Measurements from ENCODE around the gene FNBP1. TPM values are rescaled to one million over a fixed set of nuclear protein-coding genes. Genes with fewer than 3 reads are reported as not detected.
"Not testable (repeated sequence)": the region's sequence is repeated elsewhere in the genome, so short reads cannot be mapped to it uniquely, and the experiment has no call there.

Gene FNBP1
- total RNA-seq, 1 donor: 67.9 TPM

DNA sequence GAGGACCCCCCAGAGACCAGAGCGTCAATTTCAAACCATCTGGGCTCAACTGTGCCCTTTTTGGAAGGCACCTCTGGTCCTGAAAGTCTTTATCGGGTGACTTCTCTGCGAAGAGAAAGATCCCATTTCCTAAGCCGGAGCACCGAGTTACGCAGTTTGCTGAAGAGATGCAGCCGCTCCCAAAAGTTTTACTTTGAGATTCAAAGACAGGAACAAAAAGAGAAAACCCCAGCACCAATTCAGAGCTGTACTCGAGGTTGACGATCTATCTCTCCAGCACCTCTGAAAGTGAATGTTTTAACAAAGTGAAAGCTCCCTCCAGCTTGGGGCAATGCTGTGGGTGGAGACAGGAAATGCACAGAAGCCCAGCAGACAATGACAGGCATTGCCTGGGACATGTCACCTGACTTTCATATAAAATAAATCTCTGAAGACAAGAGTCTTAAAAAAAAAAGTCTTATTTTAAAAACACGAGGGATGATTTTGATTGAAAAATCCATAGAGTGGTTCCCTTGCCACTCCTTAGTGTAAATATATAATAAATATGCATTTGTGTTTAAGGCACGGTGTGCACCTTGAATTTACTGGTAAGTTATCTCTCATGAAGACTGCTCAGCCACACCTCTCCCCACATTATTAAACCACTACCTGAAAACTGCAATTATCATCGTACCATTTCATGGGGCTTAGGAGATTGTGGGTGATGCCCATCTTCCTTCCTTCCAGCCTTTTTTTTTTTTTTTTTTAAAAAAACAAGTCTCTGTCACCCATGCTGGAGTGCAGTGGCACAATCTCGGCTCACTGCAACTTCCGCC lies 79.9 kb downstream of the FNBP1 start:
- DNase-seq (ENCODE audit: low read depth in 2 of 3, low spot score in 2 of 3): peak; percentile 67 to 84 (median 75)

DNA sequence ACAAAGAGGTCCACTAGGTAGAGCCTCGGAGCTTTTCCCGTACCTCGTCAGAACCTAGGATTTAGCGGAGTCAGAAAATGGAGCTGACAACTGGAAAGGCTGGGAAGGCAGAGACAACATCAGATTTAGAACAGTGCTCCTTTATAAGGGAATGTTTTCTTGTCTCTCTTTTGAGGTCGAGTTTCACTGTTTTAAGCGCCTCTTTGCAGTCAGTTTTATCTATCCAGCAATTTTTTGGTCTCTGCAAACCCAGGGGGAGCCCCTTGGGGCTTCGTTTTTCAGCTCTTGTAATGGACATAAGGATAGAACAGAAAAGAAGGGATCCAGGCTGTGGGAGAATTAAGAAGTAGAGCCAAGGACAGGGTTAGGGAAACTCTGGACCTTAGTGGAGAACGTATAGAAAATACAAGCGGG lies 80.5 kb downstream of the FNBP1 start:
- DNase-seq (ENCODE audit: low read depth in 2 of 3, low spot score in 2 of 3): no peak

DNA sequence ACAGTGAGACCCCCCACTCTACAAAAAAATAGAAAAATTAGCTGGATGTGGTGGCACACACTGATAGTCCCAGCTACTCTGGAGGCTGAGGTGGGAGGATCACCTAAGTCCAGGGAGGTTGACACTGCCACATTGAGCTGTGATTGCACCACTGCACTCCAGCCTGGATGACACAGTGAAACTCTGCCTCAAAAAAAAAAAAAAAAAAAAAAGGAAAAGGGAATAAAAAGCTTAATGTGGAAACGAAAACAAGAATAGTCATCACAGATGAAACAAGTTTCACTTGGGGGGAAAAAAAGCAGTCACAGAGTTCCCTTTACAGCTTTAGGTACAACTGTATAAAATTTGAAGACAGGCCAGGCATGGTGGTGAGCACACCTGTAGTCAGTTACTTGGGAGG lies 84.2 kb downstream of the FNBP1 start:
- DNase-seq (ENCODE audit: low read depth in 2 of 3, low spot score in 2 of 3): no peak

DNA sequence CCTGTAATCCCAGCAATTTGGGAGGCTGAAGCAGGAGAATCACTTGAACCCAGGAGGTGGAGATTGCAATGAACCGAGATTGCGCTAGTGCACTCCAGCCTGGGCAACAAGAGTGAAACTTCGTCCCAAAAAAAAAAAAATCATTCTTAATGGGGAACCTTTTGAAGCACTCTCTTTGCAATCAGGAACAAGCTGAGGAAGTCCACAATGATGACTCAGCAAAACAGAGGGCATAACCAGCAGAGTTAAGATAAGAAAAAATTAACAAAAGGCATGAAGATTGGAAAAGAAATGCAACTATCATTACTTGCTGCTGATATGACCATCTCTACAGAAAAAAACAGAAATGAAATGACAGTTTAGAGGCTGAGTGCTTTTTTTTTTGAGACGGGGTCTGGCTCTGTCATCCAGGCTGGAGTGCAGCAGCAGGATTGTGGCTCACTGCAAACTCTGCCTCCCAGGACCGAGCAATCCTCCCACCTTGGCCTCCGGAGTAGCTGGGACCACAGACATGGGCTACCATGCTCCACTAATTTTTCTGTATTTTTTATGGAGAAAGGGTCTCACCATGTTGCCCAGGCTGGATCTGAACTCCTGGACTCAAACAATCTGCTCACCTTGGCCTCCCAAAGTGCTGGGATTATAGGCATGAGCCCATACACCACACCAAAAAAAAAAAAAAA lies 88.0 kb downstream of the FNBP1 start:
- peak in 2 of 3 donors; percentile 85 to 94 for DNase-seq (ENCODE audit: low read depth in 2 of 3, low spot score in 2 of 3)

DNA sequence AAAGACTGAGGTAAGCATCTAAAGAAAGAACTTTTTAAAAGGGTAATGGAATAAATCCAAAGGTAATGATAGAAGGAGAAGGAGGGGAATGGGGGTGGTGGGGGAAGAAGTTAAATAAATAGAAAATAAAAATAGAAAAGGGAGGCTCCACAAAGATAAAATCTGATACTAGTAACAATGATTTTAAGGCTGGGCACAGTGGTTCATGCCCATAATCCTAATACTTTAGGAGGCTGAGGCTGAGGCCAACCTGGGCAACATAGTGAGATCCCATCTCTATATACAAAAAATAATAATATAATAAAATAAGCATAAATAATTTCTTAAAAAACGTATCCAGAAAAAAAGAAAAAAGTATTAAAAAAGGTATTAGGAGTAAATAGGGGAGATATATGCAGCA lies 89.3 kb downstream of the FNBP1 start:
- DNase-seq (ENCODE audit: low read depth in 2 of 3, low spot score in 2 of 3): no peak

DNA sequence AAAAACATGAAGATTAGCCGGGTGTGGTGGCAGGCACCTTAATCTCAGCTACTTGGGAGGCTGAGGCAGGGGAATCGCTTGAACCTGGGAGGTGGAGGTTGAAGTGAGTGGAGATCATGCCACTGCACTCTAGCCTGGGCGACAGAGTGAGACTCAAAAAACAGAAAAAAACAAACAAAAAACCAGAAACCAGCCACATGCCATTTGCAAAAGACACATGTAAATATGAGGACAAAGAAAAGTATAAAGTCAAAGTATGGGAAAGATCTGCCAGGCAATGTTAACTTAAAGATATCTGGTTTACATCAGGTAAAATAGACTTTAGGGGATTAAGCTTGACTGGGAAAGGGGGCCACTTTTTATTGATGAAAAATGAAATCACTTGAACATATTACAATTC lies 90.7 kb downstream of the FNBP1 start:
- DNase-seq (ENCODE audit: low read depth in 2 of 3, low spot score in 2 of 3): no peak

DNA sequence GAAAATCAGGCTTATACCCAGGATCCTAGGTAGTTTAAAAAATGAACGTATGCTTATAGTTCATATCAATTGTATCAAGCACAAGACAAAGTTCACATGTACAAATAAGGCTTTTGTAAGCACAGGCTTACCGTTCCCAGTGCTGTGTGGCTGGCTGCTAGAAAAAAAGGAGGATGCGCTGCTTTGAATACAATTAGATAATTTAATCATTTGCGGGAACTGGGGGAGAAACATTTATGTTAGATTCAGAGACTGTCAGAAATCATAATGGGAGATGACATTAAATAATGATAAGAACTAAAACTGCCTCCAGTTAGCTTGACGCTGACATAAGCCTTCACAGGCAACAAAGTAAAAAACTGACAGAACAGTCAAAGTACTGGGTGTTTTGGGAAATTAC lies 93.2 kb downstream of the FNBP1 start:
- no peak for DNase-seq (ENCODE audit: low read depth in 2 of 3, low spot score in 2 of 3)

DNA sequence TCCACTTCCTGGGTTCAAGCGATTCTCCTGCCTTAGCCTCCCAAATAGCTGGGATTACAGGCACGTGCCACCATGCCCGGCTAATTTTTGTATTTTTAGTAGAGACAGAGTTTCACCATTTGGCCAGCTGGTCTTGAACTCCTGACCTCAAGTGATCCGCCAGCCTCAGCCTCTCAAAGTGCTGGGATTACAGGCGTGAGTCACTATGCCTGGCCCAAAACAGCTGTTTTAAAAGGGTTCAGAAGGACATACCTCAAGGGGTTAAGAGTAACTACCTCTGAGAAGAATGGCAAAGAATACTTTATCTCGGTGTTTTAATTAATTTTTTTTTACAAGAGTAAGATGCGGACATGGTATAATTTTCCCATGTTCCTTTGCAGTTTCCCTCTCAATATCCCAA lies 94.4 kb downstream of the FNBP1 start:
- DNase-seq (ENCODE audit: low read depth in 2 of 3, low spot score in 2 of 3): not testable (repeated sequence)

DNA sequence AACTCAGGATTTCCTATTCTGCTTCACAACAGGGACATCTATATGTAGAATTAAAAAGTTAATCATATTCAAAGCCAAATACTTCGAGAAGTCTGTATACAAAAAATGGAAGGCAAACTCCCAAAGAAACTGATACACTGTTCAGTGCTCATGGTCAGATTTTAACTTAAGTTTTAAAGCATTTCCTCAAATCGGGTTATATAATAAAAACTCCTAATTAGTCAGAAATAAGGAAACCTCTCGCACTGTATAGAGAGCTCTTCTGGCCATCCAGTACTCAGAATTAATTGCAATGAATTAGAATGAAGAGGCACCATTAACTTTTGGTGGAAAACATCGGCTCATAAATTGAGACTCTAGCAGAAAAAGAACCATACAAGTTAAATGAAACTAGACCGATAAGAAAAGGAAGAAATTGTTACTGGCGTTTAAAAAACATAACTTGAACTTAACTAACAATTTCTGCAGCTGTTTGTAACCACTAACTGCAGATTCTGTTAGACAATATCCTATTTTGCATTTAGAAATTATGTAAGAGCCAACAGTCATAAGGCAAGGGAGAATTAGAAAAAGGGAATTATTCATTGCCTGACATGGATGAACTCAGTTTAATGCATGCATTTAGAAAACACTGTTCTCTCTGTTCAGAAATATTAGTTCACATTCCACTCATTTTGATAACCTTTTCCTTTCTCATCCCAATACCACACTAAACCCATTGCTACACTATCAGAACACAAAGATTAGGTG lies 96.6 kb downstream of the FNBP1 start:
- peak in 1 of 3 donors; percentile 34 for DNase-seq (ENCODE audit: low read depth in 2 of 3, low spot score in 2 of 3)

DNA sequence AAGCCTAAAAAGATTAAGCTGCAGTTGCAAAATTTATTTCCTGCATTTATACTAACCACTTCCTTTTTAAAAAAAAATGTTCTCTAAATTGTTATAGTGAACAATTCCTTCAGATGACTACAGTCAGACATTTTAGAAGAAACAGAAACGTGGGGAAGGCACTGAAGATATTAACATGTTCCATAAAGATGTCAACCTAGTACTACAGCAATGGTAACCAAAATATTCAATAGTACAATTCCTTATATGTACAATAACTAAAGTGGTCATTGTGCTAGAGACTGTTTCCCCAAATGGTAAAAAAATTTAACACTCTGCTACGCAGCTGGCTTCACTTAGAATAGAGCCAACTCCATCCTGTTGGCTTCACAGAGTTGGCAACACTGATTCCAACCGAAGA lies 97.7 kb downstream of the FNBP1 start:
- peak in 1 of 3 donors; percentile 66 for DNase-seq (ENCODE audit: low read depth in 2 of 3, low spot score in 2 of 3)

DNA sequence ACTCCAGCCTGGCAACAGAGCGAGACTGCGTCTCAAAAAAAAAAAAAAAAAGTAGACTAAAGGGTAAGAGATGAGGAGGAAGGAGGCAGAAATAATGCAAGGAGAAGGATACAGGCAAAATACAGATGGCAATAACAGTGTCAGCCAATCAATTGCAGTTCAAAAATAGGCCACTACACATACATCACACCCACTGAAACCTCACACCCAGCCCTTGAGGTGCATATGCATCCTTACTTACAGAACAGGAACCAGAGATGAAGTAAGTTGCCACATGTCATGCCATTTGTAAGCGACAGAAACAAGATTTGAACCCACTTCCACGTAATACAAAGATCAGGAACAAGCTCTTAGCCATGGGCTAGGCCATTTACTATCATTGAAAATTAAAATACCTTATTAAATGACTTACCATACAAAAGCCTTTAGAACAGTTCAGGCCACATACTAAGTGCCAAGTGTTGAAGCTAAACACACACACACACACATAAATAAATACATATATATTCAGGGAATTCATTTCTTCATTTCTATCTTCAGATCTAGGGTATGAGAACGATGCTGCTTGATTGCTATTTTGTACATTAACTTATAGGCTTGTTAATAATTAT lies 98.4 kb downstream of the FNBP1 start:
- DNase-seq (ENCODE audit: low read depth in 2 of 3, low spot score in 2 of 3): peak; percentile 36 to 59 (median 37)

DNA sequence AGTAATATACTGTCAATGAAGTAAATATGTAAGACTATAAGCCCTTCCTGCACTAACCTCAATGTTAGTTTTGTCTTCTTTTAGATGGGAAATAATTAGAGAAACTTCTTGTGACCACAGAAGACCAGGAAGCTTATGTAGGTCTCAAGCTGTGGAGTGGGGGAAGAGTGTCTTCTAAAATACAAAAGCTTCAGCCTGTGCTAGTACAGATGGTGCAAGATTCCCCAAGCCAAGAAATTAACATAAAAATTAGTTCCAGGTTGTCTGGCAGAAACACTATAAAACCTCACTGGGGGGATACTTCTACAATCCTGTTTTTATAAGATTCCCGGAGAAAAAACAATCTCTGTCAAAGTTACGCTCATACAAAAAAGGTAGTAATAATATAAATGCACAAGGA lies 103.6 kb downstream of the FNBP1 start:
- DNase-seq (ENCODE audit: low read depth in 2 of 3, low spot score in 2 of 3): no peak

DNA sequence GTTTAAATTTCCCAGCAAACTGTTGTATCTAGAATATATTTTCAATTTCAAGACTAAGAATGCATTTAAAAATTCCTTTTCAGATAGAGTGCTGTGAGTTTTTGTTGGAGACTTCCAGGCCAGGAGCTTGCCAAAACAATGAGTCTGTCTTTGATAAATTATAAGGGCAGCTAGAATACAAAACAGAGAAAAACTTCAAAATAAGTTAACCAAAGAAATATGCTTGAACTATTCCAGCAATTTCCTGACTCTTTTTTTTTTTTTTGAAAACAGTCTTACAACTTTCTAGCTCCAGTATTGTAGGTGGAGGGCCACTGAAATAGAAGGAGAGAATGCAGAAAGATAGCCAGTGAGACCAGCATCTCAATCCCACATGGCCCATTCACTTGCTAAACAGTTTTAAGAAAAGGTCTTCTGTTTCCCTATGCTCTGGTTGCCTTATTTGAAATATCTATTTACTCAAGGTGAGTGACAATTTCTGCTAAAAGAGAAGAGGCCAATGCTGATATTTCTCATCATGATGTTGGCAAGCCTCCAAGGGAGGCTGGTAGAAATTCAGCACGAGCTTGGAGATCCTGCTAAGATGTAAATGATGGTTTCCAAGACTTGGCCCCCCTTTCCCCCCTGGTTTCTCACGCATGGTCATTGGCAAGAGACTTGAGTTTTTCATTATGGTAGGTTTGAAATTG lies 104.6 kb downstream of the FNBP1 start:
- no peak for DNase-seq (ENCODE audit: low read depth in 2 of 3, low spot score in 2 of 3)

DNA sequence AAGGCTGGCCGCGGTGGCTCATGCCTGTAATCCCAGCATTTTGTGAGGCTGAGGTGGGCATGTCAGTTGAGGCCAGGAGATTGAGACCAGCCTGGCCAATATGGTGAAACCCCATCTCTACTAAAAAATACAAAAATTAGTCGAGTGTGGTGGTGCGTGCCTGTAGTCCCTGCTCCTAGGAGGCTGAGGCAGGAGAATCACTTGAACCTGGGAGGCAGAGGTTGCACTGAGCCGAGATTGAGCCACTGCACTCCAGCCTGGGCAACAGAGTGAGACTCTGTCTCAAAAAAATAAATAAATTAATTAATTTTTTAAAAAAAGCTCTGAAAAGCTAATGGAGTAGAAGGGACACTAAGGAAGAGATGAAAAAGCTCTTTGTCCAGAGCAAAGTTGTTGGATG lies 105.1 kb downstream of the FNBP1 start:
- not testable (repeated sequence) for DNase-seq (ENCODE audit: low read depth in 2 of 3, low spot score in 2 of 3)

DNA sequence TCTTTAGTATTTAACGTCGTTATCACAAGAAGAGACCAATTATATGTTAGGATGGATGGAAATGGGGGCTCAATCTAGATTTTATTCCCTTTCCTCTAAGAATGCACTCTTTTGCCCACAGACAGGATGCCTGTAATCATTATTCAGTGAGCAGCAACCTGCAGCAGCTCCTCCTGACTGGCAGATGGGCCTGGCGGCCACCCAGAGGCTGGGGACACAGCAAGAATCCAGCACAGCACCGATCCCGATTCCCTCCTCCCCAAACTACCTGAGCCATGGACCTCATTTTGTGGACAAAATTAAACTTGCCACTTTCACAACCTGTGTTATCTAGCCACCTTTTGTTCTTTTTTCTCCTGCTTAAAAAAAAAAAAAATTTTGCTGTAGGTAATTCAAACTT lies 106.8 kb downstream of the FNBP1 start:
- DNase-seq (ENCODE audit: low read depth in 2 of 3, low spot score in 2 of 3): no peak

DNA sequence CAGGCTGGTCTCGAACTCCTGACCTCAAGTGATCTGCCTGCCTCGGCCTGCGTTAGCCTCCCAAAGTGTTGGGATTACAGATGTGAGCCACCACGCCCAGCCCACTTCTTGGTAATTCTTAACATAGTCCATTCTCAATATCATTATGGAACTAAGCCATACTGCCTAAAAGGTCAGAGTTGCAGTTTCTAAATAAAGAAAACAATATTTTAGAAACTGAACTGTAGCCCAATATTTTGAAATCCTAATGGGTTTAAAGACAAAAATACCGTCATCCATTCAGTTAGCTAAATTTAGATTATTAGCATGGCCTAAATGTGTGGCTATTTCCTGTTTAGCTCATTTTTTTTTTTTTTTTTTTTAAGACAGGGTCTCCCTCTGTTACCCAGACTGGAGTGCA lies 108.2 kb downstream of the FNBP1 start:
- no peak for DNase-seq (ENCODE audit: low read depth in 2 of 3, low spot score in 2 of 3)

DNA sequence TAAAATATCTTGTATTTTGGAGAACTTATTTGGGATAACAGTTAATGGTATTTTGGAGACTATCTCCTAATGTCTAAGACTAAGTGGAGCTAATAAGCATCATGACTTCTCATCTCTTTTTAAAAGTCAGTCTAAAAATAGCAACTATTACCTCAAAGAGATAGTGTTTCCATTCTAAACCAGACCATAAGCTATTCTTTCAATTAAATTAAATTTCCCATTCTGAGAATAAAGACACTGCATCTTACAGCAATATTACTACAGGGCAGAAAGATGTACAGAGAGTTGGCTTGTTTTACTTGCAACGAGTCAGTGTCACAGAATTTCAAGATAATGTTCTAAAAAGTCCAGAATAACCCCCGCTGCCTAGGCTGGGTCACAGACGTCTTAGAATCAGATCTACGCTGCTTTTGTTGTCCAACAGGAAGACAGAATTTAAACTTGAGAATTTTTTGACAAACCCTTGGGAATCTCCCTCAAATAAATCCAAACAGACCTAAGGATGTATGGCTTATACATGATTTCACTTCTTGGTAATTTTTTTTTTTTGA lies 108.9 kb downstream of the FNBP1 start:
- DNase-seq (ENCODE audit: low read depth in 2 of 3, low spot score in 2 of 3): no peak

DNA sequence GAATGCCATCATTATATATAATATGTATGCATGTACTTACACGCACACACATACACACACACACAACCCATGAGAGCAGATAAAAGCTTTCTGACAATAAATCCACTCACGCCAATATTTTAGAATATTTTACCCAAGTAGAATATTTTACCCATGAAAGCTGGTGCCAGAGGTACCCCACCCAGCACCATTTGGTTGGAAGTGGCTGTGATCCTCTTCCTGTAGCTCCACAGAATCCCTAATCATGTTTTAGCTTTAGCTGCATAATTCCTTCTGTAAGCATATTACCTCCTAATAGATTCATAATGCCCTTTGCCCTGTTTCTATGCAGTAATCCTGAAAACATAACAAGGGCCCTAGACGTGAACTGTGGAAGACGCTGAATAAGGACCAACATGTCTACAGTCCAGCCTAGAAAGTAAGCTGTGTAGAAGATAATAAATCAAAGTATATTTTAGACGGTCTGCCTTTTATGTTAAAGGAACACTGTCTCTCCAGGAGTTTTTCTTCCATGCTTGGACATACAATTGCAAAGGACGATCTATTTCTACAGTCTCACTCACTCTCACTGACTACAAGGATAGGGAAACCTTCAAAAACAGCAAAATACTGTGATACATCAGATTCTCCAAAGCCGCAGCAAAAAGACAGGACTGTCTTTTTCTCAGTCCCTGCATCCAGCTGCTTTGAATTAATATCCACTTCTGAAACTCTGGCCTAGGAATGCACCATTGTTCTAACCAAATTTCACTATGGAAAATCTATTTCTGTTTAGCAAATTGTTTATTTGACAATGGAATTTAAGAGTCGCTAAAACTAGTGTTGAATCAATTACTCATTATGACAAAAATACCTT lies 109.6 kb downstream of the FNBP1 start:
- no peak for DNase-seq (ENCODE audit: low read depth in 2 of 3, low spot score in 2 of 3)

Measured in hematopoietic multipotent progenitor cell (in vitro differentiated cells).